OCI-LY1 (cell line): Measurements from ENCODE around the gene PPP4C.

ENCODE experiments used
- H2AFZ ChIP-seq: fragments of 200-600 bp; sonication (generic), shearing (Covaris generic); 2 replicates; pipeline ENCODE4 v1.6.0; 2014; ENCODE audit warnings: antibody characterized with exemption, mild to moderate bottlenecking, low read length
- H3F3A ChIP-seq: fragments of 200-600 bp; sonication (generic), shearing (Covaris generic); 2 replicates; pipeline ENCODE4 v1.6.0; 2014; ENCODE audit warnings: mild to moderate bottlenecking, antibody characterized with exemption, low read length, moderate library complexity; ENCODE audit not compliant: insufficient read depth
- H3K27ac ChIP-seq: fragments of 200-600 bp; sonication (generic); 2 replicates; pipeline ENCODE4 v1.5.1; 2014; ENCODE audit warnings: low read length, mixed run types, mild to moderate bottlenecking, low read depth; ENCODE audit not compliant: poor library complexity, severe bottlenecking
- H3K27me3 ChIP-seq: fragments of 200-600 bp; sonication (generic); 2 replicates; pipeline ENCODE4 v1.6.0; 2014; ENCODE audit warnings: antibody characterized with exemption, mild to moderate bottlenecking, low read length, moderate library complexity; ENCODE audit not compliant: insufficient read depth
- H3K36me3 ChIP-seq: fragments of 200-600 bp; sonication (generic); 2 replicates; pipeline ENCODE4 v1.6.1; 2014; ENCODE audit warnings: mild to moderate bottlenecking, antibody characterized with exemption, low read length, moderate library complexity, mixed read lengths; ENCODE audit not compliant: insufficient read depth
- H3K4me1 ChIP-seq: fragments of 200-600 bp; sonication (generic); 2 replicates; pipeline ENCODE4 v1.5.1; 2014; ENCODE audit warnings: mild to moderate bottlenecking, low read length, moderate library complexity; ENCODE audit not compliant: insufficient read depth, severe bottlenecking
- H3K4me2 ChIP-seq: fragments of 200-600 bp; sonication (generic), shearing (Covaris generic); 2 replicates; pipeline ENCODE4 v1.6.1; 2014; ENCODE audit warnings: low read length
- H3K4me3 ChIP-seq: fragments of 200-600 bp; sonication (generic); 2 replicates; pipeline ENCODE4 v1.5.1; 2014; ENCODE audit warnings: low read length, low read depth, mild to moderate bottlenecking, mixed read lengths; ENCODE audit not compliant: poor library complexity, severe bottlenecking
- H3K79me2 ChIP-seq: fragments of 200-600 bp; shearing (Covaris generic); 2 replicates; pipeline ENCODE4 v1.6.1; 2016; ENCODE audit warnings: mixed run types, low read length, mixed read lengths; ENCODE audit not compliant: insufficient read depth
- H3K9ac ChIP-seq: fragments of 200-600 bp; sonication (generic), shearing (Covaris generic); 2 replicates; pipeline ENCODE4 v1.6.1; 2014; ENCODE audit warnings: mild to moderate bottlenecking, low read length, mixed read lengths
- H3K9me2 ChIP-seq: fragments of 200-600 bp; sonication (generic), shearing (Covaris generic); 2 replicates; pipeline ENCODE4 v1.6.1; 2014; ENCODE audit warnings: low read depth, mild to moderate bottlenecking, low read length, mixed read lengths
- H3K9me3 ChIP-seq: fragments of 200-600 bp; shearing (Covaris generic); 2 replicates; pipeline ENCODE4 v1.6.1; 2014; ENCODE audit warnings: low read length, mixed read lengths
- H4K20me1 ChIP-seq: fragments of 200-600 bp; sonication (generic), shearing (Covaris generic); 2 replicates; pipeline ENCODE4 v1.6.0; 2016; ENCODE audit warnings: mild to moderate bottlenecking, low read length; ENCODE audit not compliant: insufficient read depth
- CTCF ChIP-seq: fragments of 200-600 bp; sonication (generic), shearing (Covaris generic); IDR thresholded peaks from 2 replicates; pipeline ENCODE4 v1.5.1; 2017; ENCODE audit warnings: mild to moderate bottlenecking, antibody characterized with exemption, low read length, moderate library complexity, mixed read lengths
- EZH2 ChIP-seq: fragments of 200-600 bp; sonication (generic), shearing (Covaris generic); IDR thresholded peaks from 2 replicates; pipeline ENCODE4 v1.8.0; 2017; ENCODE audit warnings: borderline replicate concordance, mixed run types, mild to moderate bottlenecking, antibody characterized with exemption, low read length, moderate library complexity, mixed read lengths

PPP4C gene

GRCh38 chr16:30031477-30031918, 44.3 kb upstream of the PPP4C start:
- Histone ChIP-seq H3K4me2 (no peak overlapping the region), H2AFZ (no peak overlapping the region)
- TF ChIP-seq EZH2 (no peak), CTCF (no peak)

GRCh38 chr16:30032083-30032819, 43.5 kb upstream of the PPP4C start:
- no peak for TF ChIP-seq EZH2
- peak; percentile 95 for TF ChIP-seq CTCF
- Histone ChIP-seq H3K4me1 (no peaks in the 10 kb centered on the region), H3K9me3 (no peaks in the 10 kb centered on the region), H3K4me2 (no peak overlapping the region), H3F3A (no peaks in the 10 kb centered on the region), H3K27me3 (peaks cover 5% of the 10 kb centered on the region; the same call in 1 of the 2 replicates), H3K9me2 (no peaks in the 10 kb centered on the region), H3K9ac (no peak overlapping the region), H3K4me3 (no peak overlapping the region), H2AFZ (no peak overlapping the region), H3K79me2 (no peaks in the 10 kb centered on the region), H4K20me1 (no peaks in the 10 kb centered on the region), H3K36me3 (no peaks in the 10 kb centered on the region; the same call in 1 of the 2 replicates), H3K27ac (no peak overlapping the region)

More at GRCh38 chr16:30031477-30031918, 44.3 kb upstream of the PPP4C start:
- no peaks in the 10 kb centered on the region for H3F3A ChIP-seq
- H3K9ac ChIP-seq: no peak overlapping the region
- peaks cover 8% of the 10 kb centered on the region; the same call in 1 of the 2 replicates for H3K27me3 ChIP-seq
- no peaks in the 10 kb centered on the region; the same call in 1 of the 2 replicates for H3K36me3 ChIP-seq
- no peaks in the 10 kb centered on the region for H3K9me3 ChIP-seq
- no peaks in the 10 kb centered on the region for H3K4me1 ChIP-seq
- H4K20me1 ChIP-seq: no peaks in the 10 kb centered on the region
- no peaks in the 10 kb centered on the region for H3K79me2 ChIP-seq
- H3K27ac ChIP-seq: no peak overlapping the region
- H3K9me2 ChIP-seq: no peaks in the 10 kb centered on the region
- no peak overlapping the region for H3K4me3 ChIP-seq

DNA sequence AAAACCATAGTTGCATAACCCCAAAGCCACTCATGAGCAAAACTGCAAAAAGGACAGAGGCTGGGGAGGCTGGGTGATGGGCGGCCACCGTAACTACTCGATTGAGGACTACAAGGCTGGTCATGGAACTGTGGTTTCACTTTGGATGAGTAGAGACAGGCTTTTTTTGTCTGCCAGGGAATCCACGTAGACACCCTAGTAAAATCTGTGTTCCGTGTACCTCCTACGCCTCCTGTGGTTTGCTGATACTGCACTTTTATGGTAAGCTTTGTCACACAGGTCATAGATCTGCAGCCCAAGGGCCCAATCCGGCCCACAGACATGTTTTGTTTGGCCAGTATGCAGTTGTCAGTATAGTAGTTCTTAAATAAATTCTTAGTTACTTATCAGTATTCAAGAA, 42.5 kb upstream of the PPP4C start:
- TF ChIP-seq CTCF (no peak), EZH2 (no peak)
- H3K4me2 ChIP-seq: no peak overlapping the region
- H3K9ac ChIP-seq: no peak overlapping the region
- no peaks in the 10 kb centered on the region for H3K4me1 ChIP-seq
- H2AFZ ChIP-seq: no peak overlapping the region
- no peak overlapping the region for H3K27ac ChIP-seq
- H3K9me2 ChIP-seq: no peaks in the 10 kb centered on the region
- no peaks in the 10 kb centered on the region for H3F3A ChIP-seq
- no peaks in the 10 kb centered on the region for H4K20me1 ChIP-seq
- H3K79me2 ChIP-seq: no peaks in the 10 kb centered on the region
- peaks cover 5% of the 10 kb centered on the region; the same call in 1 of the 2 replicates for H3K27me3 ChIP-seq
- H3K36me3 ChIP-seq: no peaks in the 10 kb centered on the region; the same call in 1 of the 2 replicates
- no peaks in the 10 kb centered on the region for H3K9me3 ChIP-seq
- H3K4me3 ChIP-seq: no peak overlapping the region
